WTC11 (cell line): ENCODE results near the gene IFT27. TPM values are rescaled to one million over a fixed set of nuclear protein-coding genes. Genes with fewer than 3 reads are reported as not detected.

ENCODE experiments used
- ATAC-seq: fragments of 200-7000 bp; cut with Tn5 transposase; 2 replicates; pipeline ENCODE4 v1.10.0; 2021; ENCODE audit warnings: mild to moderate bottlenecking, moderate library complexity
- CTCF ChIA-PET: fragments of 300-600 bp; sonication (Branson Sonifier 250); formaldehyde crosslinking; loops from one replicate; lab custom pipeline; 2021; ENCODE audit warnings: antibody characterized with exemption; lab: Charles Lee
- POLR2A ChIA-PET: fragments of 350-600 bp; sonication (Branson Sonifier 250); formaldehyde crosslinking; loops from one replicate; lab custom pipeline; 2021; ENCODE audit warnings: antibody characterized with exemption; lab: Charles Lee
- DNase-seq: peaks from one replicate; pipeline ENCODE4 v3.0.0; 2021; ENCODE audit warnings: low spot score
- H3K27ac Mint-ChIP-seq: 2 replicates; pipeline ENCODE4 v1.8.0; 2021; ENCODE audit warnings: mixed read lengths
- H3K27me3 Mint-ChIP-seq: 2 replicates; pipeline ENCODE4 v1.8.0; 2021; ENCODE audit warnings: low read depth, mild to moderate bottlenecking, moderate library complexity, mixed read lengths
- H3K36me3 Mint-ChIP-seq: 2 replicates; pipeline ENCODE4 v1.8.0; 2021; ENCODE audit warnings: mixed read lengths
- H3K4me1 Mint-ChIP-seq: 2 replicates; pipeline ENCODE4 v1.8.0; 2022; ENCODE audit warnings: mixed read lengths
- H3K4me3 Mint-ChIP-seq: 2 replicates; pipeline ENCODE4 v1.8.0; 2021; ENCODE audit warnings: mild to moderate bottlenecking, moderate library complexity, mixed read lengths
- H3K9me3 Mint-ChIP-seq: 2 replicates; pipeline ENCODE4 v1.8.0; 2021; ENCODE audit warnings: mixed read lengths
- CREM ChIP-seq: sonication (generic); formaldehyde crosslinking; IDR thresholded peaks from 2 replicates; pipeline ENCODE4 v1.8.1; 2022; ENCODE audit warnings: mild to moderate bottlenecking, missing genetic modification reagents, moderate library complexity
- CTCF ChIP-seq: fragments of 200-600 bp; IDR thresholded peaks from 2 replicates; pipeline ENCODE4 v1.8.0; 2022; ENCODE audit warnings: antibody characterized with exemption
- ERG ChIP-seq: fragments of 250-450 bp; sonication (Bioruptor Pico); IDR thresholded peaks from 2 replicates; pipeline ENCODE4 v1.8.0; 2021; ENCODE audit warnings: mild to moderate bottlenecking
- GTF2I ChIP-seq: fragments of 250-450 bp; sonication (Bioruptor Pico); conservative IDR thresholded peaks from 2 replicates; pipeline ENCODE4 v1.4.0; 2021; ENCODE audit warnings: mild to moderate bottlenecking
- HMGA2 ChIP-seq: fragments of 250-450 bp; sonication (Bioruptor Pico); IDR thresholded peaks from 2 replicates; pipeline ENCODE4 v1.4.0; 2021; ENCODE audit warnings: mild to moderate bottlenecking, moderate library complexity
- HMGXB4 ChIP-seq: sonication (generic); formaldehyde crosslinking; IDR thresholded peaks from 2 replicates; pipeline ENCODE4 v1.8.1; 2023; ENCODE audit warnings: mild to moderate bottlenecking, moderate library complexity, missing genetic modification reagents
- MXD4 ChIP-seq: fragments of 250-450 bp; sonication (Bioruptor Pico); IDR thresholded peaks from 2 replicates; pipeline ENCODE4 v1.8.0; 2021; ENCODE audit warnings: mild to moderate bottlenecking, moderate library complexity, borderline replicate concordance
- RELA ChIP-seq: sonication (generic); formaldehyde crosslinking; IDR thresholded peaks from 2 replicates; pipeline ENCODE4 v1.8.1; 2022; ENCODE audit warnings: missing genetic modification reagents, mild to moderate bottlenecking, borderline replicate concordance
- SMAD4 ChIP-seq: sonication (generic); formaldehyde crosslinking; IDR thresholded peaks from 2 replicates; pipeline ENCODE4 v1.8.0; 2022; ENCODE audit warnings: mild to moderate bottlenecking, missing genetic modification reagents
- STAT6 ChIP-seq: sonication (generic); formaldehyde crosslinking; conservative IDR thresholded peaks from 2 replicates; pipeline ENCODE4 v1.8.1; 2023; ENCODE audit warnings: mild to moderate bottlenecking, low read depth, missing genetic modification reagents, moderate library complexity
- TEAD1 ChIP-seq: sonication (generic); formaldehyde crosslinking; IDR thresholded peaks from 2 replicates; pipeline ENCODE4 v1.8.0; 2022; ENCODE audit warnings: mild to moderate bottlenecking, missing genetic modification reagents
- TEAD4 ChIP-seq: sonication (generic); formaldehyde crosslinking; IDR thresholded peaks from 2 replicates; pipeline ENCODE4 v1.8.0; 2022; ENCODE audit warnings: mild to moderate bottlenecking, missing genetic modification reagents
- ZNF263 ChIP-seq: sonication (generic); formaldehyde crosslinking; IDR thresholded peaks from 2 replicates; pipeline ENCODE4 v1.8.1; 2022; ENCODE audit warnings: low read depth, mild to moderate bottlenecking, moderate library complexity, missing genetic modification reagents
- ZNF416 ChIP-seq: fragments of 250-450 bp; sonication (Bioruptor Pico); IDR thresholded peaks from 2 replicates; pipeline ENCODE4 v1.9.0; 2021; ENCODE audit warnings: mild to moderate bottlenecking, inconsistent platforms
- ZNF425 ChIP-seq: fragments of 250-450 bp; sonication (Bioruptor Pico); conservative IDR thresholded peaks from 2 replicates; pipeline ENCODE4 v1.9.0; 2021; ENCODE audit warnings: mild to moderate bottlenecking
- total RNA-seq: library from RNA; stranded (reverse); gene quantifications from 3 replicates; pipeline ENCODE4 v1.2.3, GENCODE V29; 2021

Gene IFT27
- total RNA-seq, 1 experiment from 2014 or later: 47.9 TPM

GRCh38 chr22:36781656-36782627, 6.0 kb upstream of the IFT27 start (continued):
- TF ChIP-seq ZNF263 (CRISPR knock-in tag) (no peak), CREM (CRISPR knock-in tag) (0 out of 2 replicates have a peak, but pooled peaks have one; percentile 29), TEAD4 (CRISPR knock-in tag) (peak; percentile 61; the same call in 1 of the 2 replicates), HMGA2 (no peak), CTCF (peak; percentile 82), HMGXB4 (no peak), ZNF425 (CRISPR knock-in tag) (no peak), TEAD1 (CRISPR knock-in tag) (peak; percentile 72; the same call in 1 of the 2 replicates), STAT6 (no peak)

GRCh38 chr22:36778020-36778419, 2.1 kb upstream of the IFT27 start:
- TF ChIP-seq ERG: no peak
- TF ChIP-seq SMAD4: no peak
- no peak for TF ChIP-seq RELA
- TF ChIP-seq GTF2I (CRISPR knock-in tag): peak; percentile 62; the same call in 1 of the 2 replicates
- TF ChIP-seq MXD4 (CRISPR knock-in tag): no peak
- no peak for TF ChIP-seq ZNF416 (CRISPR knock-in tag)
- CTCF ChIA-PET: interaction anchor here (1.1 to 2.5 kb wide), 2 partner anchors 78 to 82 kb away, joined by 3 to 5 read pairs; no protein-coding TSS in a partner anchor
- H3K4me3 Mint-ChIP-seq: no peak overlapping the region

More at GRCh38 chr22:36778020-36778419, 2.1 kb upstream of the IFT27 start:
- DNase-seq (no peak), ATAC-seq (no peak)
- Mint-ChIP-seq H3K27me3 (peaks cover 40% of the 10 kb centered on the region), H3K36me3 (peaks cover 26% of the 10 kb centered on the region), H3K27ac (no peak overlapping the region), H3K4me1 (peaks cover 26% of the 10 kb centered on the region), H3K9me3 (peaks cover 24% of the 10 kb centered on the region)
- POLR2A ChIA-PET: no interaction called here
